DND-41 (cell line): Measurements from ENCODE around the gene GPR148.

ENCODE experiments used
- ATAC-seq: fragments of 200-7000 bp; cut with Tn5 transposase; 3 replicates; pipeline ENCODE4 v1.9.1; 2021; ENCODE audit warnings: low read depth; ENCODE audit not compliant: insufficient read depth
- DNase-seq: peaks from one replicate; pipeline ENCODE4 v3.0.0-alpha.2; 2020
- H2AFZ ChIP-seq: 2 replicates; pipeline ENCODE4 v1.6.0; 2012; ENCODE audit warnings: low read depth, low read length
- H3K27ac ChIP-seq: 2 replicates; pipeline ENCODE4 v1.5.1; 2012; ENCODE audit warnings: low read length, inconsistent platforms
- H3K27me3 ChIP-seq: fragments of 200-600 bp; sonication (generic); 2 replicates; pipeline ENCODE4 v1.6.0; 2012; ENCODE audit warnings: low read length, mild to moderate bottlenecking, inconsistent platforms; ENCODE audit not compliant: insufficient read depth, poor library complexity
- H3K36me3 ChIP-seq: 2 replicates; pipeline ENCODE4 v1.5.1; 2012; ENCODE audit warnings: low read length, inconsistent platforms; ENCODE audit not compliant: insufficient read depth
- H3K4me1 ChIP-seq: 2 replicates; pipeline ENCODE4 v1.5.1; 2012; ENCODE audit warnings: mild to moderate bottlenecking, low read length; ENCODE audit not compliant: insufficient read depth
- H3K4me2 ChIP-seq: 2 replicates; pipeline ENCODE4 v1.6.0; 2012; ENCODE audit warnings: mild to moderate bottlenecking, moderate library complexity, low read length, inconsistent platforms; ENCODE audit not compliant: insufficient read depth
- H3K4me3 ChIP-seq, 2 experiments: fragments of 200-600 bp in 1 of 2; shearing (Covaris generic) in 1 of 2; 2 replicates each; pipeline ENCODE4 v1.5.1; 2012 to 2016; ENCODE audit warnings: inconsistent platforms in 2 of 2, low read length in 2 of 2, mild to moderate bottlenecking in 2 of 2, low read depth in 1 of 2, moderate library complexity in 1 of 2
- H3K79me2 ChIP-seq: 2 replicates; pipeline ENCODE4 v1.6.0; 2012; ENCODE audit warnings: low read length, inconsistent platforms; ENCODE audit not compliant: insufficient read depth
- H3K9ac ChIP-seq: 2 replicates; pipeline ENCODE4 v1.6.0; 2012; ENCODE audit warnings: low read depth, mild to moderate bottlenecking, inconsistent platforms, low read length, moderate library complexity
- H3K9me3 ChIP-seq: 2 replicates; pipeline ENCODE4 v1.5.1; 2012; ENCODE audit warnings: low read length, moderate library complexity, mild to moderate bottlenecking, inconsistent platforms; ENCODE audit not compliant: insufficient read depth, severe bottlenecking
- H4K20me1 ChIP-seq: 2 replicates; pipeline ENCODE4 v1.6.0; 2012; ENCODE audit warnings: low read length; ENCODE audit not compliant: insufficient read depth
- CTCF ChIP-seq: IDR thresholded peaks from 2 replicates; pipeline ENCODE4 v1.5.1; 2012; ENCODE audit warnings: borderline replicate concordance, low read length, moderate library complexity, mild to moderate bottlenecking; ENCODE audit not compliant: poor library complexity, severe bottlenecking; ENCODE audit errors: extremely low read depth
- EZH2 ChIP-seq: IDR thresholded peaks from 3 replicates; pipeline ENCODE4 v1.6.1; 2012; ENCODE audit warnings: borderline replicate concordance, low read depth, mild to moderate bottlenecking, moderate library complexity, low read length, inconsistent platforms; ENCODE audit not compliant: severe bottlenecking

Gene GPR148

GRCh38 chr2:130768191-130768855 lies 39.5 kb downstream of the GPR148 start:
- no peak overlapping the region for H3K9ac ChIP-seq
- TF ChIP-seq CTCF (peak; percentile 24), EZH2 (no peak)
- no peaks in the 10 kb centered on the region for H3K79me2 ChIP-seq
- H4K20me1 ChIP-seq, result no peaks in the 10 kb centered on the region; the same call in 1 of the 2 replicates
- H3K9me3 ChIP-seq, result no peaks in the 10 kb centered on the region
- DNase-seq (no peak), ATAC-seq (no peak)
- no peak overlapping the region for H3K4me3 ChIP-seq
- H3K27me3 ChIP-seq, result no peaks in the 10 kb centered on the region
- no peaks in the 10 kb centered on the region for H3K4me1 ChIP-seq
- H3K27ac ChIP-seq, result no peak overlapping the region
- H3K36me3 ChIP-seq, result no peaks in the 10 kb centered on the region
- H3K4me2 ChIP-seq, result no peak overlapping the region
- no peak overlapping the region for H2AFZ ChIP-seq

GRCh38 chr2:130769343-130769907 lies 40.6 kb downstream of the GPR148 start:
- Histone ChIP-seq H3K4me1 (no peaks in the 10 kb centered on the region), H3K9ac (no peak overlapping the region), H3K4me2 (no peak overlapping the region), H3K27ac (no peak overlapping the region), H3K9me3 (no peaks in the 10 kb centered on the region), H4K20me1 (no peaks in the 10 kb centered on the region; the same call in 1 of the 2 replicates), H3K27me3 (no peaks in the 10 kb centered on the region), H3K4me3 (no peak overlapping the region), H3K79me2 (no peaks in the 10 kb centered on the region), H2AFZ (no peak overlapping the region), H3K36me3 (no peaks in the 10 kb centered on the region)
- TF ChIP-seq CTCF, result no peak
- TF ChIP-seq EZH2, result no peak
- DNase-seq (no peak), ATAC-seq (no peak)

GRCh38 chr2:130776550-130776949 lies 47.7 kb downstream of the GPR148 start:
- no peaks in the 10 kb centered on the region for H3K27me3 ChIP-seq
- H3K9ac ChIP-seq, result no peak overlapping the region
- ATAC-seq (no peak), DNase-seq (no peak)
- no peaks in the 10 kb centered on the region for H3K4me1 ChIP-seq
- H2AFZ ChIP-seq, result no peak overlapping the region
- H3K36me3 ChIP-seq, result no peaks in the 10 kb centered on the region
- no peaks in the 10 kb centered on the region for H3K79me2 ChIP-seq
- no peak overlapping the region for H3K4me2 ChIP-seq
- TF ChIP-seq EZH2 (no peak), CTCF (no peak)
- H3K4me3 ChIP-seq, result no peak overlapping the region
- no peaks in the 10 kb centered on the region for H4K20me1 ChIP-seq
- H3K27ac ChIP-seq, result no peak overlapping the region
- H3K9me3 ChIP-seq, result no peaks in the 10 kb centered on the region
